Skeletal muscle tissue (tissue), 4 donors: ENCODE data around the gene APH1A. TPM values are rescaled to one million over a fixed set of nuclear protein-coding genes. Genes with fewer than 3 reads are reported as not detected.

Source experiments
- H3K27ac ChIP-seq: one replicate; pipeline ENCODE4 v1.7.0; 2013; ENCODE audit warnings: mild to moderate bottlenecking, low read depth, low read length, inconsistent platforms
- H3K27me3 ChIP-seq, 3 donors: one replicate each; pipeline ENCODE4 v1.7.0; 2013; ENCODE audit warnings: low read length in 3 of 3; ENCODE audit not compliant: control insufficient read depth in 3 of 3, insufficient read depth in 3 of 3
- H3K36me3 ChIP-seq, 3 donors: one replicate each; pipeline ENCODE4 v1.7.0; 2013; ENCODE audit warnings: low read length in 3 of 3; ENCODE audit not compliant: control insufficient read depth in 3 of 3, insufficient read depth in 3 of 3
- H3K4me1 ChIP-seq, 3 donors: one replicate each; pipeline ENCODE4 v1.7.0; 2013; ENCODE audit warnings: low read length in 3 of 3, mild to moderate bottlenecking in 3 of 3; ENCODE audit not compliant: control insufficient read depth in 3 of 3, insufficient read depth in 3 of 3
- H3K4me3 ChIP-seq, 3 donors: one replicate each; pipeline ENCODE4 v1.7.0; 2013; ENCODE audit warnings: low read length in 3 of 3
- H3K9ac ChIP-seq, 3 donors: one replicate each; pipeline ENCODE4 v1.7.0; 2013; ENCODE audit warnings: low read length in 3 of 3, mild to moderate bottlenecking in 3 of 3, moderate library complexity in 2 of 3, low read depth in 1 of 3
- H3K9me3 ChIP-seq, 3 donors: one replicate each; pipeline ENCODE4 v1.7.0; 2013; ENCODE audit warnings: low read length in 3 of 3; ENCODE audit not compliant: control insufficient read depth in 3 of 3
- total RNA-seq: library from RNA; depleted of rRNA; stranded (reverse); fragments of >200 nt; gene quantifications from one replicate; pipeline ENCODE4 v1.2.3, GENCODE V29; 2014
- donor health status: Osteomylitis.

The APH1A gene
- total RNA-seq, 1 donor from 2014 or later = 99.2 TPM

- peaks cover 5 to 16% (median 5%) of the 10 kb centered on the region in 3 donors for H3K36me3 ChIP-seq
- peak within 1 kb of the TSS; percentile 69 to 86 (median 78) for H3K9ac ChIP-seq
- H3K27me3 ChIP-seq = no peaks in the 10 kb centered on the region
- no peaks in the 10 kb centered on the region for H3K9me3 ChIP-seq
- peak within 1 kb of the TSS; percentile 83 to 97 (median 94) for H3K4me3 ChIP-seq
- peaks cover 5 to 6% (median 6%) of the 10 kb centered on the region in 3 donors for H3K4me1 ChIP-seq
- peak within 1 kb of the TSS; percentile 80 for H3K27ac ChIP-seq
Observed at GRCh38 chr1:150293433-150294253, 24.8 kb upstream of the APH1A start, which contains the start of gene MRPS21. Gene MRPS21, plus strand, starts transcription at chr1:150293861. Its CDS starts 506 bp downstream, at chr1:150294367.

- Histone ChIP-seq H3K9ac (no peak overlapping the region), H3K27ac (no peak overlapping the region), H3K4me3 (no peak overlapping the region), H3K36me3 (peaks cover 18 to 33% (median 18%) of the 10 kb centered on the region in 3 donors), H3K9me3 (no peaks in the 10 kb centered on the region), H3K4me1 (peaks cover 0 to 6% (median 5%) of the 10 kb centered on the region in 3 donors), H3K27me3 (no peaks in the 10 kb centered on the region)
Observed at GRCh38 chr1:150288822-150289221, 20.0 kb upstream of the APH1A start.

DNA sequence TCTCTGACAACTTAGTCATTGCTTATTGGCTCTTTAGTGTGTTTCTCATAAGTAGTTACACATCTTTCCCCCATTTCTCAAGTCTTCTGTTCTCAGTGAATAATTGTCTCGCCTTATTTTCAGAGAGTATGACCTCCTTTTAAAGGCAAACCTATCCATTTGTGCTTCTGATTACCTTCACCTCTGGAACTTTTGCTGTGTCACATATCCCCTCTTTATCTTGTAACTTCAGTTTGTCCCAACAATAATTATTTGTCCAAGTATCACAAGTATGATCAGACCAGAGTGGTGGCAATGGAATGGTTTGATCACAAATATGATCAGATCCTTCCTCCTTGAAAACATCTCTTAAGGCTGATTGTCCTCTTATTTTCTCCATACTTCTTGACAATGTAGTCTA is 19.6 kb upstream of the APH1A start:
- peaks cover 18 to 33% (median 21%) of the 10 kb centered on the region in 3 donors for H3K36me3 ChIP-seq
- H3K4me1 ChIP-seq = peaks cover 3 to 10% (median 7%) of the 10 kb centered on the region in 3 donors
- H3K27ac ChIP-seq = no peak overlapping the region
- no peaks in the 10 kb centered on the region for H3K27me3 ChIP-seq
- H3K9ac ChIP-seq = no peak overlapping the region
- H3K4me3 ChIP-seq = no peak overlapping the region
- no peaks in the 10 kb centered on the region for H3K9me3 ChIP-seq

- Histone ChIP-seq H3K36me3 (peaks cover 20 to 36% (median 22%) of the 10 kb centered on the region in 3 donors), H3K27me3 (no peaks in the 10 kb centered on the region), H3K9me3 (no peaks in the 10 kb centered on the region), H3K9ac (peak overlapping the region; percentile 83 to 93 (median 92)), H3K27ac (peak overlapping the region; percentile 97), H3K4me3 (peak overlapping the region; percentile 91 to 94 (median 92)), H3K4me1 (peaks cover 21 to 29% (median 22%) of the 10 kb centered on the region in 3 donors)
Observed at GRCh38 chr1:150283260-150283659, 14.4 kb upstream of the APH1A start.

- Histone ChIP-seq H3K9ac (peak overlapping the region; percentile 83 to 93 (median 92)), H3K36me3 (peaks cover 17 to 35% (median 22%) of the 10 kb centered on the region in 3 donors), H3K27me3 (no peaks in the 10 kb centered on the region), H3K4me3 (peak overlapping the region; percentile 91 to 94 (median 92)), H3K9me3 (no peaks in the 10 kb centered on the region), H3K4me1 (peaks cover 21 to 29% (median 22%) of the 10 kb centered on the region in 3 donors), H3K27ac (peak overlapping the region; percentile 97)
Observed at GRCh38 chr1:150282558-150282958, 13.7 kb upstream of the APH1A start.

GRCh38 chr1:150281758-150282557 is 13.1 kb upstream of the APH1A start, which contains the start of gene CIART:
Gene CIART, plus strand, starts transcription at chr1:150282554. Its CDS starts 714 bp downstream, at chr1:150283268.
- H3K27ac ChIP-seq = peak within 1 kb of the TSS; percentile 97
- H3K36me3 ChIP-seq = peaks cover 15 to 29% (median 18%) of the 10 kb centered on the region in 3 donors
- H3K4me3 ChIP-seq = peak within 1 kb of the TSS; percentile 91 to 94 (median 92)

DNA sequence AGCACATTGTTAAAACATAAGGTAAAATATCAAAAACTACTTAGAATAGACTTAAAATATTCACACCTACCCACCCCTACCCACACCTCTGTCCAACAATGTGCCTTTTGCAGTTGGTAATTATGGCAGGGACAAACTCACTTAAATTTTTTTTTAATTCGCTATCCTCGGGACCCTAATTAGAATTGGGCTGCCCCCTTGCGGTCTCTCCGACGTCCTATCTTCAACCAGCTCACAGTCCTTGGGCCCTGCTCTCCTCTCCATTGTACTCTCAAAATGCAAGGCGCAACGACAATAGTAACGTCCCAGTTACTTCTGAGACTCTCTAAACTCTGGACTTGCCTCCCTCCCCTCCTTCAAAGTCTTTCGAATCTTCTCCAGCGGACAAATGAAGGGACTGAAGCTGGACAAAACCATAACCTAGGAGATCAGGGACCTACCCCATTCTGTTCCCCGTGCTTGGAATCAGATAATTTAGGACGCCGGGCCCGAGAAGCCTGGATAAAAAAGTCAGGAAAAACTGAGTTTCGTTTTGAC is 12.5 kb upstream of the APH1A start:
- Histone ChIP-seq H3K4me3 (peak overlapping the region; percentile 85 to 94 (median 86)), H3K9ac (peak overlapping the region; percentile 85 to 90 (median 90)), H3K27ac (peak overlapping the region; percentile 97), H3K4me1 (peaks cover 21 to 29% (median 22%) of the 10 kb centered on the region in 3 donors), H3K36me3 (peaks cover 11 to 23% (median 12%) of the 10 kb centered on the region in 3 donors), H3K9me3 (no peaks in the 10 kb centered on the region), H3K27me3 (no peaks in the 10 kb centered on the region)

More at GRCh38 chr1:150281758-150282557, 13.1 kb upstream of the APH1A start, which contains the start of gene CIART:
- Histone ChIP-seq H3K27me3 (no peaks in the 10 kb centered on the region), H3K9ac (peak within 1 kb of the TSS; percentile 90 to 93 (median 92)), H3K4me1 (peaks cover 21 to 29% (median 22%) of the 10 kb centered on the region in 3 donors), H3K9me3 (no peaks in the 10 kb centered on the region)

DNA sequence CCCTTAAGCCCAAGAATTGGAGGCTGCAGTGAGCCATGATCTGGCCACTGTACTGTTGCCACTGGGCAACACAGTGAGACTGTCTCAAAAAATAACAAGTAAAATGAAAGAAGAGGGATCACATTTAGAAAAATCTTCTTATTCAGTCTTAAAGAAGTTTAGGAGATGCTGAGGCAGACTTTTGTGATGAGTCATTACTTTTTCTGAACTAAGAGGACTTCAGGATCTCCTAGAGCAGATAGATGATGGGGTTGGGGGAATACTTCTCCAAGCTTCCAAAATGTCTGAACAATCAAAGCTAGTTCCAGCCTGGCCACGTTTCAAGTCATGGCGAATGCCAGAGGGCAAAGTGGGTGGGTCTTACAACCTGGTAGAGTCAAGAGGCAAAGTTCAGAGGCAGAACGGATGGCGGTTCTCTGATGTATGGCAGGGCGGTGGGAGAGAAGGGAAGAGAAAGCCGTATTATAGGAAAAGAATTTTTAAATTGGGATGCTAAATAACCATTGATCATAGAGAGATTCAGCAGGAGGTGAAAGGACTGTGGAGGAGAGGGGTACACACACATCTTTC is 11.4 kb upstream of the APH1A start:
- Histone ChIP-seq H3K27ac (peak overlapping the region; percentile 97), H3K4me3 (no peak overlapping the region)

GRCh38 chr1:150273311-150273710 is 4.5 kb upstream of the APH1A start:
- H3K36me3 ChIP-seq = peaks cover 0 to 2% (median 2%) of the 10 kb centered on the region in 3 donors
- H3K9me3 ChIP-seq = no peaks in the 10 kb centered on the region
- peak overlapping the region in 1 of 3 donors; percentile 17 for H3K9ac ChIP-seq
- no peaks in the 10 kb centered on the region for H3K27me3 ChIP-seq
- peaks cover 6 to 24% (median 14%) of the 10 kb centered on the region in 3 donors for H3K4me1 ChIP-seq
- H3K4me3 ChIP-seq = peak overlapping the region in 1 of 3 donors; percentile 69
- peak overlapping the region; percentile 21 for H3K27ac ChIP-seq

More for the DNA sequence above, 11.4 kb upstream of the APH1A start:
- no peaks in the 10 kb centered on the region for H3K9me3 ChIP-seq
- H3K36me3 ChIP-seq = peaks cover 9 to 17% (median 9%) of the 10 kb centered on the region in 3 donors
- H3K27me3 ChIP-seq = no peaks in the 10 kb centered on the region
- peaks cover 21 to 29% (median 22%) of the 10 kb centered on the region in 3 donors for H3K4me1 ChIP-seq
- peak overlapping the region in 2 of 3 donors; percentile 28 to 90 for H3K9ac ChIP-seq
